H1 (cell line): ENCODE measurements around the gene STARD3. TPM values are rescaled to one million over a fixed set of nuclear protein-coding genes. Genes with fewer than 3 reads are reported as not detected.

ENCODE experiments used
- ATF2 ChIP-seq: IDR thresholded peaks from 2 replicates; pipeline ENCODE4 v1.6.1; 2012; ENCODE audit warnings: low read length, inconsistent platforms
- BCL11A ChIP-seq, 2 experiments: IDR thresholded peaks; one replicate each; pipeline ENCODE4 v1.6.1; 2011; ENCODE audit warnings: low read depth in 2 of 2, low read length in 2 of 2, mild to moderate bottlenecking in 2 of 2
- EZH2 ChIP-seq: fragments of 200-600 bp; sonication (generic); IDR thresholded peaks from 2 replicates; pipeline ENCODE4 v1.7.1; 2012; ENCODE audit warnings: low read depth, mild to moderate bottlenecking, moderate library complexity, low read length, inconsistent platforms; ENCODE audit not compliant: severe bottlenecking
- NRF1 ChIP-seq: IDR thresholded peaks from 2 replicates; pipeline ENCODE4 v1.6.1; 2011; ENCODE audit warnings: mild to moderate bottlenecking, low read depth, low read length, improper control_type of control experiment
- RNF2 ChIP-seq: fragments of 200-900, 300-1000 bp; sonication (generic); IDR thresholded peaks from 2 replicates; pipeline ENCODE4 v1.7.1; 2016; ENCODE audit warnings: borderline replicate concordance, low read depth, mild to moderate bottlenecking, antibody characterized with exemption, low read length; ENCODE audit not compliant: poor library complexity, severe bottlenecking; ENCODE audit errors: missing control alignments
- TEAD4 ChIP-seq: IDR thresholded peaks from 2 replicates; pipeline ENCODE4 v1.6.1; 2012; ENCODE audit warnings: low read depth, low read length, inconsistent platforms, mixed read lengths
- ZNF274 ChIP-seq: IDR thresholded peaks from 2 replicates; pipeline ENCODE4 v1.7.0; 2012; ENCODE audit warnings: low read length, borderline replicate concordance; ENCODE audit errors: extremely low read depth
- polyA plus RNA-seq, 7 experiments: library from polyadenylated mRNA; depleted of rRNA in 3 of 7; stranded (reverse) in 5 of 7; unstranded in 2 of 7; fragments of >200 nt in 5 of 7; fragments of 200-250 nt in 2 of 7; gene quantifications; 1 replicate in 5 of 7; 2 replicates in 1 of 7; 4 replicates in 1 of 7; pipeline versions ENCODE4 v1.2.1 to v1.2.3, GENCODE V29; 2011 to 2013; ENCODE audit warnings: missing spikeins in 2 of 7, mixed read lengths in 2 of 7
- total RNA-seq: library from RNA; stranded (reverse); fragmentation: NEBNext Ultra II Directional; extraction: Animal tissue kit (Norgen Biotek cat#: 25700); gene quantifications from 2 replicates; pipeline ENCODE4 v1.2.1, GENCODE V29; 2021

Gene STARD3
- total and polyA plus RNA-seq, 2 of the 8 experiments (the other 6 are each of a cell fraction or from before 2014, with no cell fraction given) = 47.6 to 80.3 TPM

GRCh38 chr17:39641883-39642282, 4.9 kb downstream of the STARD3 start (continued):
- TF ChIP-seq ATF2 (no peak), RNF2 (no peak), TEAD4 (no peak), ZNF274 (no peak), NRF1 (no peak), BCL11A (IDR thresholded peaks at IDR 0.05; ENCODE audit: low read depth in 2 of 2, low read length in 2 of 2) (no peak), EZH2 (no peak)
